HEK293T (cell line): ENCODE measurements around the gene ZCWPW2.

Source experiments
- FOXA1 ChIP-seq: fragments of 450-650 bp; IDR thresholded peaks from 2 replicates; pipeline ENCODE4 v1.6.1; 2016; ENCODE audit warnings: mild to moderate bottlenecking
- FOXM1 ChIP-seq: fragments of 450-650 bp; IDR thresholded peaks from 2 replicates; pipeline ENCODE4 v1.6.1; 2017; ENCODE audit warnings: mild to moderate bottlenecking, borderline replicate concordance
- HDGF ChIP-seq: fragments of 450-650 bp; IDR thresholded peaks from 2 replicates; pipeline ENCODE4 v1.6.1; 2017; ENCODE audit warnings: antibody characterized with exemption, borderline replicate concordance
- NFRKB ChIP-seq: fragments of 450-650 bp; IDR thresholded peaks from 2 replicates; pipeline ENCODE4 v1.6.1; 2016; ENCODE audit warnings: mild to moderate bottlenecking, moderate library complexity
- PKNOX1 ChIP-seq: fragments of 450-650 bp; IDR thresholded peaks from 2 replicates; pipeline ENCODE4 v1.6.1; 2016
- TARDBP ChIP-seq: fragments of 450-650 bp; IDR thresholded peaks from 2 replicates; pipeline ENCODE4 v1.6.1; 2016

- TF ChIP-seq HDGF (no peak), FOXM1 (no peak), NFRKB (no peak), FOXA1 (no peak), PKNOX1 (no peak), TARDBP (no peak)
Measured at GRCh38 chr3:28399206-28399605, 50.7 kb downstream of the ZCWPW2 start.
